AG20443 (cell line): ENCODE measurements around the gene NKAIN4.
"Not testable (repeated sequence)": the region's sequence is repeated elsewhere in the genome, so short reads cannot be mapped to it uniquely, and the experiment has no call there.

ENCODE experiments used
- DNase-seq: peaks from one replicate; pipeline ENCODE4 v3.0.0; 2012; ENCODE audit warnings: low spot score, mixed read lengths

NKAIN4 gene

GRCh38 chr20:63255931-63256704 is 1.9 kb upstream of the NKAIN4 start:
- DNase-seq: no peak

GRCh38 chr20:63254606-63255384 is 532 bp upstream of the NKAIN4 start:
- no peak for DNase-seq

GRCh38 chr20:63253438-63254231 is 628 bp downstream of the NKAIN4 start:
- DNase-seq: peak; percentile 60

- DNase-seq: no peak
Measured at GRCh38 chr20:63253065-63253437, 1.2 kb downstream of the NKAIN4 start.

GRCh38 chr20:63252284-63252711 is 2.0 kb downstream of the NKAIN4 start:
- DNase-seq: no peak

GRCh38 chr20:63251350-63251749 is 2.9 kb downstream of the NKAIN4 start:
- not testable (repeated sequence) for DNase-seq

GRCh38 chr20:63249891-63250290 is 4.4 kb downstream of the NKAIN4 start:
- DNase-seq: no peak

- no peak for DNase-seq
Measured at GRCh38 chr20:63248835-63249591, 5.2 kb downstream of the NKAIN4 start.

GRCh38 chr20:63247671-63248228 is 6.5 kb downstream of the NKAIN4 start:
- no peak for DNase-seq

GRCh38 chr20:63246490-63247288 is 7.6 kb downstream of the NKAIN4 start:
- DNase-seq: no peak

- no peak for DNase-seq
Measured at GRCh38 chr20:63244468-63244867, 9.8 kb downstream of the NKAIN4 start.

GRCh38 chr20:63243604-63244247 is 10.5 kb downstream of the NKAIN4 start:
- no peak for DNase-seq

- no peak for DNase-seq
Measured at GRCh38 chr20:63242736-63243135, 11.5 kb downstream of the NKAIN4 start.

- DNase-seq: no peak
Measured at GRCh38 chr20:63241272-63241671, 13.0 kb downstream of the NKAIN4 start.

- no peak for DNase-seq
Measured at GRCh38 chr20:63240004-63240403, 14.3 kb downstream of the NKAIN4 start.

- DNase-seq: no peak
Measured at GRCh38 chr20:63239431-63239830, 14.8 kb downstream of the NKAIN4 start.

GRCh38 chr20:63238514-63239125 is 15.6 kb downstream of the NKAIN4 start:
- DNase-seq: no peak

- no peak for DNase-seq
Measured at GRCh38 chr20:63238031-63238430, 16.2 kb downstream of the NKAIN4 start.

- no peak for DNase-seq
Measured at GRCh38 chr20:63236116-63236837, 18.0 kb downstream of the NKAIN4 start.
